ENCODE data around the gene TMEM11. TPM values are rescaled to one million over a fixed set of nuclear protein-coding genes. Genes with fewer than 3 reads are reported as not detected.

The TMEM11 gene
- total RNA-seq, 1 experiment from 2014 or later, result 39.1 TPM

DNA sequence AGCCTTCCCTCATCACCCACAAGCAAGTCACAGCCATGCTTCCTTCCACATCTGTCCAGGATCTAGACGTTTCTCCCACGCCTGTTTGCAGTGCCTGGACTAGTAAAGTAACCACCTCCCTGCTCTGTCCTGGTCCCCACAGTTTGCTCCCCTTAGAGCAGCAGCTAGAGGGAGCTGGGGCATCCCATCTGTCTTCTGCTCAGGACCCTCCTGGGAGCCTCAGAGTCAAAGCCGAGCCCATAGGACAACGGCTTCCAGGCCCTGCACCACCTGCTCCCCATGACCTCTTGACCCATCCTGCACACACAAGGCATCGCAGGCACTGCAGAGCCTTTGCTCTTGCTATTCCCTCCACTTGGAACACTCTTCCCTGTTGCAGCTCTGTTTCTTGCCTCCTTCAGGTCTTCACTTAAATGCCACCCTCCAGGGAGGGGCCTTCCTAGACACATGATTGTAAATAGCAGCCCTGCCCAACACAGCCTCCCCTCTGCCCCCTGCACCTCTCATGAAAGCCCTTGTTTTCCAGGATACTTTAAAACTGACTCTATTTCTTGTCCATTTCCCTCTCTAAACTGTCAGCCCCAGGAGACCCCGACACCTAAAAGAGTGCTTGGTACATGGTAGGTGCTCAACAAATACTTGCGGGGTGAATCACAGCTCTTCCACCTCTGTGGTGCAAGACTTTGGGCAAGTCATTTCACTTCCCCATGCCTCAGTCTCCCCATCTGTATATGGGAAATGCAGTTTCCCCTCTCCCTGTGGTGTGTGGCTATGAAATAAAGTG is 36.2 kb upstream of the TMEM11 start:
- POLR2A ChIA-PET, result interaction anchor here (1.2 kb wide), 1 partner anchor 207 kb away, joined by 4 read pairs; the partner anchor contains the start of gene USP22
- DNase-seq, result no peak
- Mint-ChIP-seq H3K4me3 (ENCODE audit: unreplicated experiment) (no peak overlapping the region), H3K36me3 (ENCODE audit: insufficient read depth, unreplicated experiment) (no peaks in the 10 kb centered on the region), H3K27me3 (ENCODE audit: insufficient read depth, unreplicated experiment) (no peaks in the 10 kb centered on the region), H3K9me3 (ENCODE audit: unreplicated experiment) (no peaks in the 10 kb centered on the region), H3K27ac (ENCODE audit: unreplicated experiment) (no peak overlapping the region), H3K4me1 (ENCODE audit: low read depth, unreplicated experiment) (peaks cover 7% of the 10 kb centered on the region)
- Histone ChIP-seq H3K36me3 (ENCODE audit: control insufficient read depth, insufficient read depth, low read length) (no peaks in the 10 kb centered on the region), H3K4me3 (ENCODE audit: low read depth, low read length) (no peak overlapping the region), H3K9me3 (no peaks in the 10 kb centered on the region), H3K27me3 (replicated peaks; ENCODE audit: control insufficient read depth, insufficient read depth, low read length) (no peaks in the 10 kb centered on the region), H3K4me1 (peaks cover 8% of the 10 kb centered on the region; the same call in 1 of the 2 replicates)
- CTCF ChIA-PET, result no interaction called here
- intact Hi-C loops (cut with micrococcal nuclease; ENCODE audit: unreplicated experiment), result no loop called here
- BruUV-seq (replicated peaks), result no TSS peak
- TF ChIP-seq, protein P1, sequence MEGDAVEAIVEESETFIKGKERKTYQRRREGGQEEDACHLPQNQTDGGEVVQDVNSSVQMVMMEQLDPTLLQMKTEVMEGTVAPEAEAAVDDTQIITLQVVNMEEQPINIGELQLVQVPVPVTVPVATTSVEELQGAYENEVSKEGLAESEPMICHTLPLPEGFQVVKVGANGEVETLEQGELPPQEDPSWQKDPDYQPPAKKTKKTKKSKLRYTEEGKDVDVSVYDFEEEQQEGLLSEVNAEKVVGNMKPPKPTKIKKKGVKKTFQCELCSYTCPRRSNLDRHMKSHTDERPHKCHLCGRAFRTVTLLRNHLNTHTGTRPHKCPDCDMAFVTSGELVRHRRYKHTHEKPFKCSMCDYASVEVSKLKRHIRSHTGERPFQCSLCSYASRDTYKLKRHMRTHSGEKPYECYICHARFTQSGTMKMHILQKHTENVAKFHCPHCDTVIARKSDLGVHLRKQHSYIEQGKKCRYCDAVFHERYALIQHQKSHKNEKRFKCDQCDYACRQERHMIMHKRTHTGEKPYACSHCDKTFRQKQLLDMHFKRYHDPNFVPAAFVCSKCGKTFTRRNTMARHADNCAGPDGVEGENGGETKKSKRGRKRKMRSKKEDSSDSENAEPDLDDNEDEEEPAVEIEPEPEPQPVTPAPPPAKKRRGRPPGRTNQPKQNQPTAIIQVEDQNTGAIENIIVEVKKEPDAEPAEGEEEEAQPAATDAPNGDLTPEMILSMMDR (IDR thresholded peaks at IDR 0.05; ENCODE audit: insufficient read depth in 1 of 2, low read depth in 1 of 2, low read length in 1 of 2, severe bottlenecking in 1 of 2, unreplicated experiment in 1 of 2), result no peak

DNA sequence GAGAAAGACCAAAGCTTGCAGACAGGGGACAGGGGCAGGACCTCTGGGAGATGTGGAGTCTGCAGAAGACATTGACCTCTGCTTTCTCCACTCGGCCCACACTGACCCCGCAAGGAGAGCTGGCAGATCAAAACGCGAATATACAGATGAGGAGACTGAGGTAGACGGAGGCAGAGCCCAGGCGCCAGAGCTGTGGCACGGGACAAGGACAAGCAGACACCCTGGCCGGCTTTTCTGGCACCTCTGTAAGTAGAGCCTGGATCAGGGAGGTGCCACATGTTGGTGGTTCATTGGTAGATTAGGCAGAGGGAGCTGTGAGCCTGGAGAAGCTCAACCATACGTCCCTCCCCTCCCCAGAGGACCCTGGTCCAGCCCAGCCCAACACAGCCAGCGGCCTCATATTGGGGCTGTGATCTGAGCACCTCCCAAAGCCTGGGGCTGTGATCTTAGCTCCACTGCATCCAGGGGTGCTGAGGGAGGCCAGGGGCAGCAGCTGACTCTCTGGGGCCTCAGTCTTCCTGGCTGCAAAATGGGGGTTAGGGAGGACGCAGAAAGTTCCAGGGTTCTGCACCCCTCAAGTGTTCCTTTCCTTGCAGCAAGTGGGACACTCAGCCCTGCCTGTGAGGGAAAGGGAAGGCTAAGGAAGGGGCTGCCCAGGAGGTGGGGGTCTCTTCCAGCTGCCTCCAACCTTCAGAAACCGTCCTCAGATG is 35.3 kb upstream of the TMEM11 start:
- no peaks in the 10 kb centered on the region for H3K36me3 ChIP-seq (ENCODE audit: control insufficient read depth, insufficient read depth, low read length)
- H3K9me3 ChIP-seq, result no peaks in the 10 kb centered on the region
- Mint-ChIP-seq H3K4me1 (ENCODE audit: low read depth, unreplicated experiment) (peaks cover 7% of the 10 kb centered on the region), H3K27ac (ENCODE audit: unreplicated experiment) (no peak overlapping the region), H3K36me3 (ENCODE audit: insufficient read depth, unreplicated experiment) (no peaks in the 10 kb centered on the region), H3K4me3 (ENCODE audit: unreplicated experiment) (no peak overlapping the region), H3K9me3 (ENCODE audit: unreplicated experiment) (no peaks in the 10 kb centered on the region), H3K27me3 (ENCODE audit: insufficient read depth, unreplicated experiment) (no peaks in the 10 kb centered on the region)
- intact Hi-C loops (cut with micrococcal nuclease; ENCODE audit: unreplicated experiment), result no loop called here
- H3K27me3 ChIP-seq (replicated peaks; ENCODE audit: control insufficient read depth, insufficient read depth, low read length), result no peaks in the 10 kb centered on the region
- TF ChIP-seq, protein P1 (IDR thresholded peaks at IDR 0.05; ENCODE audit: insufficient read depth in 1 of 2, low read depth in 1 of 2, low read length in 1 of 2, severe bottlenecking in 1 of 2, unreplicated experiment in 1 of 2), result no peak
- no peak for DNase-seq
- H3K4me3 ChIP-seq (ENCODE audit: low read depth, low read length), result no peak overlapping the region
- H3K4me1 ChIP-seq, result peaks cover 8% of the 10 kb centered on the region; the same call in 1 of the 2 replicates
- no TSS peak for BruUV-seq (replicated peaks)
- POLR2A ChIA-PET, result interaction anchor here (1.2 kb wide), 1 partner anchor 206 kb away, joined by 4 read pairs; the partner anchor contains the start of gene USP22
- CTCF ChIA-PET, result interaction anchor here (0.8 kb wide), 1 partner anchor 27 kb away, joined by 4 read pairs; no protein-coding TSS in a partner anchor

DNA sequence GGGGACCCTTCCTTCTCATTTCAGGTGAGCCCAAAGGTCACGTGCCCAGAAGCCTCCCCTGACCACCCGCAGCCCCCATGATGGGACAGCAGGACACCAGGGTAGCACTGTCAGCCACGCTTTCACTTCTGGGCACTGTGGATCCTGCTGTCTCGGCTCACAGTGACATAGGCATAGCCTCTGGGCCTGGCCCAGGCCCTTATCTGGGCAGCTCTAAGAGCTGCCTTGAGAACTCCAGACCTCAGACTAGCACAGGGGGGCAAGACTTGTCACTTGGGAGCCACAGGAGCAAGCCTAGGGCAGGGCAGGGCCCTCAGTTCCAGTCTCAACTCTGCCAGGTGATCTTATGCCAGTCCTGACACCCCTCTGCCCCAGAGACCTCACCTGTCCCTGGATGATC is 34.5 kb upstream of the TMEM11 start:
- TF ChIP-seq, protein P1 (IDR thresholded peaks at IDR 0.05; ENCODE audit: insufficient read depth in 1 of 2, low read depth in 1 of 2, low read length in 1 of 2, severe bottlenecking in 1 of 2, unreplicated experiment in 1 of 2), result no peak
- Mint-ChIP-seq H3K36me3 (ENCODE audit: insufficient read depth, unreplicated experiment) (no peaks in the 10 kb centered on the region), H3K27me3 (ENCODE audit: insufficient read depth, unreplicated experiment) (no peaks in the 10 kb centered on the region), H3K4me3 (ENCODE audit: unreplicated experiment) (no peak overlapping the region), H3K27ac (ENCODE audit: unreplicated experiment) (no peak overlapping the region), H3K9me3 (ENCODE audit: unreplicated experiment) (no peaks in the 10 kb centered on the region), H3K4me1 (ENCODE audit: low read depth, unreplicated experiment) (peaks cover 7% of the 10 kb centered on the region)
- no peaks in the 10 kb centered on the region for H3K9me3 ChIP-seq
- ChIA-PET CTCF (interaction anchor here (0.8 kb wide), 1 partner anchor 27 kb away, joined by 4 read pairs; no protein-coding TSS in a partner anchor), POLR2A (no interaction called here)
- intact Hi-C loops (cut with micrococcal nuclease; ENCODE audit: unreplicated experiment), result no loop called here
- no peak for DNase-seq
- no peaks in the 10 kb centered on the region for H3K36me3 ChIP-seq (ENCODE audit: control insufficient read depth, insufficient read depth, low read length)
- no TSS peak for BruUV-seq (replicated peaks)
- no peak overlapping the region for H3K4me3 ChIP-seq (ENCODE audit: low read depth, low read length)
- H3K27me3 ChIP-seq (replicated peaks; ENCODE audit: control insufficient read depth, insufficient read depth, low read length), result no peaks in the 10 kb centered on the region
- peaks cover 15% of the 10 kb centered on the region for H3K4me1 ChIP-seq
